Mucosa of stomach (tissue), 1 donor: ENCODE results near the gene UPP1.

Source experiments
- H3K27me3 ChIP-seq: one replicate; pipeline ENCODE4 v1.7.0; 2013; ENCODE audit warnings: mild to moderate bottlenecking, low read length; ENCODE audit not compliant: control insufficient read depth, insufficient read depth
- H3K36me3 ChIP-seq: one replicate; pipeline ENCODE4 v1.7.0; 2013; ENCODE audit warnings: low read length; ENCODE audit not compliant: control insufficient read depth, insufficient read depth
- H3K4me1 ChIP-seq: one replicate; pipeline ENCODE4 v1.7.0; 2013; ENCODE audit warnings: mild to moderate bottlenecking, low read length; ENCODE audit not compliant: control insufficient read depth, insufficient read depth
- H3K4me3 ChIP-seq: one replicate; pipeline ENCODE4 v1.7.0; 2013; ENCODE audit warnings: low read length
- H3K9ac ChIP-seq: one replicate; pipeline ENCODE4 v1.7.0; 2013; ENCODE audit warnings: mild to moderate bottlenecking, low read length, moderate library complexity
- H3K9me3 ChIP-seq: one replicate; pipeline ENCODE4 v1.7.0; 2013; ENCODE audit warnings: mild to moderate bottlenecking, low read length, moderate library complexity; ENCODE audit not compliant: control insufficient read depth
- donor health status: Pancreatic carcinoma.

The UPP1 gene

GRCh38 chr7:48149058-48149457 lies 60.0 kb downstream of the UPP1 start:
- Histone ChIP-seq H3K9ac (no peak overlapping the region), H3K9me3 (no peaks in the 10 kb centered on the region), H3K4me1 (peaks cover 46% of the 10 kb centered on the region), H3K36me3 (no peaks in the 10 kb centered on the region), H3K4me3 (no peak overlapping the region), H3K27me3 (no peaks in the 10 kb centered on the region)

DNA sequence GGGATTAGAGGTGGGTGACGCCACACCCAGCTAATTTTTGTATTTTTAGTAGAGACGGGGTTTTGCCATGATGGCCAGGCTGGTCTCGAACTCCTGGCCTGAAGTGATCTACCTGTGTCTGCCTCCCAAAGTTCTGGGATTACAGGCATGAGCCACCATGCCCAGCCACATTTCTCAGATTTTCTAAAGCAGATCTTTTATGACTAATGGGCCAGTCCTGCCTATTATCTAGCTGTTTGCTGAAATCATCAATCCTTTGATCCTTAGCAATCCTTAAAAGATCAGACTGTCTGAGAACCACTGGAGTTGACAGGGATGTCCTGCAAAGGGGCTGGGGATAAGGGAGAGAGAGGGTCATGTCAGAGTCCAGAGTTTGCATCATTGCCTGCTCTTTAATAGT lies 61.0 kb downstream of the UPP1 start:
- Histone ChIP-seq H3K4me3 (no peak overlapping the region), H3K36me3 (no peaks in the 10 kb centered on the region), H3K9me3 (no peaks in the 10 kb centered on the region), H3K4me1 (peaks cover 44% of the 10 kb centered on the region), H3K9ac (no peak overlapping the region), H3K27me3 (no peaks in the 10 kb centered on the region)

DNA sequence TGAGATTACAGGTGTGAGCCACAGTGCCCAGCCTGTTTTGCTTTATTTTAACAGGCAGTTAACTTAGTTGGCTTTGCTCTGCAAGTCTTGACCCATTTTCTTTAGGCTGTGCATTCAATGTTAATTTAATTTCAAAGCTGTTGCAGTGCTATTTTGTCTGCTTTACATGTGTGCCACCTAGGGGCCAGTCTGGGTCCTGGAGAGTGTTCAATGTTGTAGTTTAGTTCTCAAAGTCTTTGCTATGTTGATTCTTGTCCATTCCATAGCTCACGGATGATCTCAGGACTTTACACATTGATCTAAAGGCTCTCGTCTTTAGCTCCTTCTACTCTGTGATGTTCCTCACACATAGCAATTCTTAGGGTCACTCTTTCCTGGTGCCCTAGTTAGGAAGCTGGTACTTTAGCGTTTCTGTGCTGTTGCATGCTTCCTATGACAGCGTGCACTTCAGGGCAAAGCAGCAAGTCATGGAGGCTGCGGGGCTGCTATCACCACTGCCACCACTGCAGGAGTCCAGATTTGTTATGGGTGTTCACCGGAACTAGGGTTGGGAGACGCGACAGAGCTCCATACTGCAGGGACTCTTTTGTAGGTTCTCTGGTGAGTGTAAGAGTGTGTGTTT lies 65.8 kb downstream of the UPP1 start:
- no peak overlapping the region for H3K9ac ChIP-seq
- no peaks in the 10 kb centered on the region for H3K9me3 ChIP-seq
- H3K4me3 ChIP-seq: no peak overlapping the region
- no peaks in the 10 kb centered on the region for H3K27me3 ChIP-seq
- H3K36me3 ChIP-seq: no peaks in the 10 kb centered on the region
- peaks cover 10% of the 10 kb centered on the region for H3K4me1 ChIP-seq
